GDM1 (cell line): Measurements from ENCODE around the gene MON1A.
A peak's percentile ranks its signal among the peaks of the same experiment; 100 is the strongest.
"Not testable (repeated sequence)": the region's sequence is repeated elsewhere in the genome, so short reads cannot be mapped to it uniquely, and the experiment has no call there.

ENCODE experiments used
- DNase-seq: peaks from one replicate; lab custom pipeline; 2025; lab: John Stamatoyannopoulos, UW

The MON1A gene, protein sequence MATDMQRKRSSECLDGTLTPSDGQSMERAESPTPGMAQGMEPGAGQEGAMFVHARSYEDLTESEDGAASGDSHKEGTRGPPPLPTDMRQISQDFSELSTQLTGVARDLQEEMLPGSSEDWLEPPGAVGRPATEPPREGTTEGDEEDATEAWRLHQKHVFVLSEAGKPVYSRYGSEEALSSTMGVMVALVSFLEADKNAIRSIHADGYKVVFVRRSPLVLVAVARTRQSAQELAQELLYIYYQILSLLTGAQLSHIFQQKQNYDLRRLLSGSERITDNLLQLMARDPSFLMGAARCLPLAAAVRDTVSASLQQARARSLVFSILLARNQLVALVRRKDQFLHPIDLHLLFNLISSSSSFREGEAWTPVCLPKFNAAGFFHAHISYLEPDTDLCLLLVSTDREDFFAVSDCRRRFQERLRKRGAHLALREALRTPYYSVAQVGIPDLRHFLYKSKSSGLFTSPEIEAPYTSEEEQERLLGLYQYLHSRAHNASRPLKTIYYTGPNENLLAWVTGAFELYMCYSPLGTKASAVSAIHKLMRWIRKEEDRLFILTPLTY

GRCh38 chr3:49929291-49930167 is at the start of gene MON1A:
Gene MON1A, minus strand, starts transcription at chr3:49929811. Its CDS starts 16,465 bp downstream, at chr3:49913346.
- DNase-seq: peak; percentile 70

- no peak for DNase-seq
Observed at GRCh38 chr3:49976942-49977341, 47.3 kb upstream of the MON1A start.

DNA sequence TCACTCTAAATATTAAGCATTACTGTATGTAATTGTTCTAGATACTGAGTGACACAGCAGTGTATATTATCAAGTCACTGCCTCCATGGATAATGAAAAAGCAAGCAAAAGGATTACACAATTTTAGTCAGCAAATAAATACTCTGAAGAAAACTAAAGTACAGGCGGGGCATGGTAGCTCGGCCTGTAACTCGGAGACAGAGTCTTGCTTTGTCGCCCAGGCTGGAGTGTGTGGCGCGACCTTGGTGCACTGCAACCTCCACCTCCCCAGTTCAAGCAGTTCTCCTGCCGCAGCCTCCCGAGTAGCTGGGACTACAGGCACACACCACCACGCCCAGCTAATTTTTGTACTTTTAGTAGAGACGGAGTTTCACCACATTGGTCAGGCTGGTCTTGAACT is 43.0 kb upstream of the MON1A start:
- no peak for DNase-seq

DNA sequence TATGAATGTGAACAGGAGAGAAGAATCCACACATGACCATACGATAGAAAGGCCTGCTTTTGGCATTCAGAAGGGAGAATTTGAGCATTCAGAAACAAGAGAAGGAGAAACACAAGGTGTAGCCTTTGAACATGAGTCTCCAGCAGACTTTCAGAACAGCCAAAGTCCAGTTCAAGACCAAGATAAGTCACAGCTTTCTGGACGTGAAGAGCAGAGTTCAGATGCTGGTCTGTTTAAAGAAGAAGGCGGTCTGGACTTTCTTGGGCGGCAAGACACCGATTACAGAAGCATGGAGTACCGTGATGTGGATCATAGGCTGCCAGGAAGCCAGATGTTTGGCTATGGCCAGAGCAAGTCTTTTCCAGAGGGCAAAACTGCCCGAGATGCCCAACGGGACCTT is 38.7 kb upstream of the MON1A start:
- DNase-seq: no peak

DNA sequence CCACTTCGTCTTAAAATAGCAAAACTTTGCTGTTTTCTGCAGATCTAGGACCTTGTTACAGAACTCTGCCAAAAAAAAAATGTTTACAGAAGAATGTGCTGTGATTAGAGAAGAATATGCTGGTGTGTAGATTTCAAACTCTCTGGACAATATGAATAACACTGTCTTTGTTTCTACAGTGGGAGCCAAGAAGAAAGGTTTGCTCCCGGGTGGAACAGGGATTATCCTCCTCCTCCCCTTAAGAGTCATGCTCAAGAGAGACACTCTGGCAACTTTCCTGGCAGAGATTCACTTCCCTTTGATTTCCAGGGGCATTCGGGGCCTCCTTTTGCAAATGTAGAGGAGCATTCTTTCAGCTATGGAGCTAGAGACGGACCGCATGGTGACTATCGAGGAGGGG is 37.7 kb upstream of the MON1A start:
- no peak for DNase-seq

DNA sequence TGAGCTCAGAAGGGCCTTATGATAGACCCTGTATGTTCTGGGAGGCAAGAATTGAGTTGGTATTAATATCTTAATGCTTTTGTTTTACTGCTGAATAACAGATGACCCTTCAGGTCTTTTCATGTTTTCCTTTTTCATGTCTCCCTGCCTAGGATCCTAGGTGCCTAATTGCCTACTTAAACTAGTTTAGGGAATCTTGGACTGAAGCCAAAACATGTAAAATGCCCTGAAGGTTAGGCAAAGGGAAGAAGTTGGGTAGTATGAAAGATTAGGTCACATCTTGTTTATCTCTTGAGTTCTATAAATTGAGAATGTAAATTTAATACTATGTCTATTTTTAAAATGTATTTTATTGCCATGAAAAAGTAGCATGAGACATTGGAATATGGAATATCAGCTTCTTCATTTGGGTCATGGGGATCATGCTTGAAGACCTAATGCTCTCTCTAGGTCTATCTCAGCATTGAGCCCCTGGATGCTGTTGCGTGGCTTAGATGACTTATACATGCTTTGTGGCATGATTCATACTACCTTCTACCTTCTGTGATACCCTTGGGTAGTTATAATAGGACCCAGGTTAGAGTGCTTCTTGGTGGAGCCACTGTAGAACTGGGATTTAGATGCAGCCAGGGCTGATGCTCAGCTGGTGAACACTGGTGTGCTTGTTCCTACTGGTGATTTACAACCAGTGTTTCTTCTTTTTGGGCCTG is 36.8 kb upstream of the MON1A start:
- no peak for DNase-seq

- DNase-seq: no peak
Observed at GRCh38 chr3:49955636-49956035, 26.0 kb upstream of the MON1A start.

DNA sequence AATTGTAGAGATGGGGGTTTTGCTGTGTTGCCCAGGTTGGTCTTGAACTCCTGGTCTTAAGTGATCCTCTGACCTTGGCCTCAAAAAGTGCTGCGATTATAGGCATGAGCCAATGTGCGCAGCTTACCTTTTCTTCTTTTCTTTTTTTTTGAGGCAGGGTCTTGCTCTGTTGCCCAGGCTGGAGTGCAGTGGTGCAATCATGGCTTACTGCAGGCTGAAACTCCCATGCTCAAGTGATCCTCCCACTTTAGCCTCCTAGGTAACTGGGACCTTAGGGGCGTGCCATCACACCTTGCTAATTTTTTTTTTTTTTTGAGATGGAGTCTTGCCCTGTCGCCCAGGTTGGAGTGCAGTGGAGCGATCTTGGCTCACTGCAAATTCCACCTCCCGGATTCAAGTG is 23.3 kb upstream of the MON1A start:
- DNase-seq: no peak

DNA sequence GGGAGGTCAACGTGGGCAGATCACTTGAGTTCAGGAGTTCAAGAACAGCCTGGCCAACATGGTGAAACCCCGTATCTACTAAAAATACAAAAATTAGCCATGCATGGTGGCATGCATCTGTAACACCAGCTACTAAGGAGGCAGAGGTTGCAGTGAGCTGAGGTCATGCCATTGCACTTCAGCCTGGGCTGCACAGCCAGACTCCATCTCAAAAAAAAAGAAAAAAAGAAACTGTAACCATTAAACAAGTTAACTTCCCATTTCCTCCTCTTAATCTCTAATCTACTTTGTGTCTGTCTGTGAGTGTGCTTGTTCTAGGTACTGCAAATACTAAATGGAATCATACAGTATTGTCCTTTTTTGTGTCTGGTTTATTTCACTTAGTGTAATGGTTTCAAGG is 13.0 kb upstream of the MON1A start:
- DNase-seq: no peak

GRCh38 chr3:49940667-49941249 is 11.1 kb upstream of the MON1A start:
- DNase-seq: no peak

DNA sequence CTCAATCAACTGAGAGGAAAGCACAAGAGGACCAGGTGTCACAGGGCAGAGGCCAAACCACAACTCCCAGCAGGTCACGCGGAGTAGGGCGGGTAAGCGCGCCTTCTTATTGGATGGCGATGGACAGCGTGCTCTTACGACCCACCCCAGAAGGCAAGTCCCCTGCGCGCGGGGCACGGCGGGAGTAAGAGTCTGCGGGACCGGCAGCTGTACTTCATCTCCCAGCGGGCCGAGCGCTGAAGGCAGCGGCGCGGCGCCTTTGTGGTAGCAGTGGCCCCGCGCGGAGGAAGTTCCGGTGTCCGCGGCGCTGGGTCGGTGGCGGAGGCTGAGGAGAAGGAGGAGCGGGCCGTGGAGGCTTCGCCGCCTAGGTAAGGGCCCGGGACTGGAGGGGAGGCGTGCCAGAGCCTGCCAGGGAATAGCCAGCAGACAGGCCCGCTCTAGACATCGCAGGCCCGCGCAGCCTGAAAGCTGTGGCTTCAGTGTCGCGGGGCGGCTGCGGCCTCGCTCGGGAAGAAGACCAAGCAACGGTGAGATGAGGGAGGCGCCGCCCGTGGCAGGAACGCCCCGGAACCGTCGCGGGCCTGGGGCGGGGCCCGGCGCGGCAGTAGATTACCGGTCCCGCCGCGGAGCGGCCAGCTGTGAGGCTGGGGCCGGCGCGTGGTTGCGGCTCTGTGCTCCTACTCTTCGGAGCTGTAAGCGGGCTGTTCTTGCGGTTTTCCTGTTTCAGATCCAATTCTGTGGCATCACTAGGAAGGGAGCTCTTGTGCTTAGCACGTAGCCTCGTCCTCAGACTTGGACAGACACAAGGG is 10.5 kb upstream of the MON1A start, which contains the start of gene RBM6:
Gene RBM6, plus strand, starts transcription at position 293 of the 809 bp plus-strand sequence. CDS start 22,492 bp downstream, outside the sequence.
- DNase-seq: peak; percentile 96

DNA sequence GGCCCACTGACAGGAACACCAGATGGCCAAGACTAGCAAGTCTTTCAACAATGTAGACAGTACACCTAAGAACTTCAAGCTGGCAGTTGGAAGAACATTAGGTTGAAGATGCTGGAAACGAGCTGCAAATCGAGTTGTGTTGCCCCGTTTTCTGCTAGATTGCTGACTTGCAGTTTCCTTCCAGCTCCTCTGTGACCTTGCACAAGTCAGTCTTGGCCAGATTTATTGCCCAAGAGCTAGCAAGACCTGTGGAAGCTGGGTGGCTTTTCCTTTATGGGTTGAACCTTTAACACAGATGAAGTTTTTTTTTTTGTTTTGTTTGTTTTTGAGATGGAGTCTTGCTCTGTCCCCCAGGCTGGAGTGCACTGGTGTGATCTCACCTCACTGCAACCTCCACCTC is 7.5 kb upstream of the MON1A start:
- DNase-seq: no peak

- not testable (repeated sequence) for DNase-seq
Observed at GRCh38 chr3:49932281-49932680, 2.7 kb upstream of the MON1A start.

- no peak for DNase-seq
Observed at GRCh38 chr3:49930922-49931321, 1.3 kb upstream of the MON1A start.

DNA sequence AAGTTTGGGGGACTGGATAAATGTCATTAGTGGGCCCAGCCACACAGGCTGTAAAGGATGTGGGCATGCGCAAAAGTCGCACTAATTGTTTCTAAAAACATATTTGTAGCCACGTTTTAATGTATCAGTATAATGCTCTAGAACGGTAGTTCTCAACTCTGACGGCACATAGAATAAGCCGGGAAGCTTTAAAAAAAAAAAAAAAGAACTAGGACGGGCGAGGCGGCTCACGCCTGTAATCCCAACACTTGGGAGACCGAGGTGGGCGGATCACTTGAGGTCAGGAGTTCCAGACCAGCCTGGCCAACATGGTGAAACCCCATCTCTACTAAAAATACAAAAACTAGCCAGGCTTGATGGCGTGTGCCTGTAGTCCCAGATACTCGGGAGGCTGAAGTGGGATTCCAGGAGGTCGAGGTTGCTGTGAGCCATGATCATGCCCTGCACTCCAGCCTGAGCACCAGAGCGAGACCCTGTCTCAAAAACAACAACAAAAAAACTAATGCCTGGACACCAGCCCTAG is 618 bp upstream of the MON1A start:
- no peak for DNase-seq

- no peak for DNase-seq
Observed at GRCh38 chr3:49928481-49929017, 1.1 kb downstream of the MON1A start.

DNA sequence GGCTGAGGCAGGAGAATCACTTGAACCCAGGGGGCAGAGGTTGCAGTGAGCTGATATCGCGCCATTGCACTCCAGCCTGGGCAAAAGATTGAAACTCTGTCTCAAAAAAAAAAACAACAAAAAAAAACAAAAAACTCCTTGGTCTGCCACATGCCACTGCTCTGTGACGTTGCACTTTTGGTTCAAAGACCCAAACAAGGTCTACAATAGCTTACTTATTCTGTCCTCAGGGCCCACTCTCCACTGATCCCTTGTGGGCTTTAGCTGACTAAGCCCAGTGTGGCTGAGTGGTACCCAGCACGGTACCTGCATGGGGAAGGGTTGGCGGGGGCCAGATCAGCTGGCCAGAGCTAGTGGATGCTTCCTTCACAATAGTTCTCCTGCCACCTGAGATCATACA is 1.8 kb downstream of the MON1A start:
- no peak for DNase-seq

DNA sequence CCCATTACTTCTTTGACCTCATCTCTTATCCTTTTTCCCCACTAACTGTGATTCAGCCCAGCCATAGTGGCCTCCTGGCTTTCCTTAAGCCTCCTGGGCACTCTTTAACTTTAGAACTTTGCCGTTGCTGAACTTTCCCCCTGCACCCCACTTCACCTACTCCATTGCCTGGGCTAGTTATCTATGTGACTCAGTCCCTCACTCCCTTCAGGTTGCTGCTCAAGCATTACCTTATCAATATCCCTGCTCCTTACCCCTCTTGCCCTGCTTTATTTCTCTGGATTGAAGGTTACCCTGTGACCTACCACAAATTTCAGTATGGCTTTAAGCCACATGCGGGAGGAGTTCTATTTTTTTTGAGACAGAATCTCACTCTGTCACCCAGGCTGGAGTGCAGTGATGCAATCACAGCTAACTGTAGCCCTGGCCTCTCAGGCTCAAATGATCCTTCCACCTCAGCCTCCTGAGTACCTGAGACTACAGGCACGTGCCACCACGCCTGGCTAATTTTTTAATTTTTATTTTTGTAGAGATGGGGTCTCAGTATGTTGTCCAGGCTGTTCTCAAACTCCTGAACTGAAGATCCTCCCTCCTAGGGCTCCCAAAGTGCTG is 3.4 kb downstream of the MON1A start:
- no peak for DNase-seq

GRCh38 chr3:49925485-49925884 is 4.1 kb downstream of the MON1A start:
- DNase-seq: no peak

DNA sequence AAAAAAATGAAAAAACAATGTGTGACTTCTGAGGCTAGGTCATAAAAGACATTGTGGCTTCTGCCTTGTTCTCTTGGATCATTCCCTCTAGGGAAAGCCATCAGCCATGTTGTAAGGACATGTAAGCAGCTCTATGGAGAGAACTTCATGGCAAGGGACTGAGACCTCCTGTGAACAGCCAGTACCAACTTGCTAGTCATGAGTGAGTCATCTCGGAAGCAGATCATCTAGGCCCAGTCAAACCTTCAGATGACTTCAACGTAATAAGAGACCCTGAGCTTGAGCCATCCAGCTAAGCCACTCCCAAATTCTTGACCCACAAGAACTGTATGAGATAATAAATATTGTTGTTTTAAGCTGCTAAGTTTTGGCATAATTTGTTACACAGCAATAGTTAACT is 4.9 kb downstream of the MON1A start:
- no peak for DNase-seq
